Osteoblast (primary cell): ENCODE results near the gene IL17REL. TPM values are rescaled to one million over a fixed set of nuclear protein-coding genes. Genes with fewer than 3 reads are reported as not detected.

Experiments used
- DNase-seq: peaks from one replicate; pipeline ENCODE4 v3.0.0; 2011; ENCODE audit warnings: low spot score, mixed read lengths; ENCODE audit not compliant: insufficient read length; ENCODE audit errors: missing footprints
- H2AFZ ChIP-seq: 2 replicates; pipeline ENCODE4 v1.6.0; 2011; ENCODE audit warnings: mild to moderate bottlenecking, low read length
- H3K27ac ChIP-seq: 2 replicates; pipeline ENCODE4 v1.5.1; 2011; ENCODE audit warnings: mild to moderate bottlenecking, low read depth, low read length, moderate library complexity
- H3K27me3 ChIP-seq: 2 replicates; pipeline ENCODE4 v1.6.0; 2012; ENCODE audit warnings: mild to moderate bottlenecking, control low read depth, inconsistent platforms, low read length, moderate library complexity; ENCODE audit not compliant: insufficient read depth
- H3K36me3 ChIP-seq: 2 replicates; pipeline ENCODE4 v1.5.1; 2011; ENCODE audit warnings: mild to moderate bottlenecking, low read length, control low read depth, moderate library complexity; ENCODE audit not compliant: insufficient read depth
- H3K4me1 ChIP-seq: 2 replicates; pipeline ENCODE4 v1.5.1; 2011; ENCODE audit warnings: mild to moderate bottlenecking, low read length, control low read depth, moderate library complexity; ENCODE audit not compliant: insufficient read depth
- H3K4me2 ChIP-seq: 2 replicates; pipeline ENCODE4 v1.6.0; 2011; ENCODE audit warnings: mild to moderate bottlenecking, low read length; ENCODE audit not compliant: insufficient read depth
- H3K4me3 ChIP-seq: fragments of 200-600 bp; sonication (generic); 3 replicates; pipeline ENCODE4 v1.5.1; 2012; ENCODE audit warnings: mild to moderate bottlenecking, low read length, inconsistent platforms; ENCODE audit not compliant: insufficient read depth
- H3K79me2 ChIP-seq: 2 replicates; pipeline ENCODE4 v1.6.0; 2012; ENCODE audit warnings: mild to moderate bottlenecking, low read length, control low read depth, inconsistent platforms; ENCODE audit not compliant: insufficient read depth
- H3K9me3 ChIP-seq: 2 replicates; pipeline ENCODE4 v1.5.1; 2011; ENCODE audit warnings: low read depth, low read length, control low read depth
- H4K20me1 ChIP-seq: 2 replicates; pipeline ENCODE4 v1.6.0; 2012; ENCODE audit warnings: mild to moderate bottlenecking, low read length, control low read depth; ENCODE audit not compliant: insufficient read depth
- total RNA-seq: library from RNA; depleted of rRNA; stranded (reverse); fragments of >200 nt; gene quantifications from 2 replicates; pipeline ENCODE4 v1.2.3, GENCODE V29; 2012
- TF ChIP-seq, protein P1 (sequence below): IDR thresholded peaks from 2 replicates; pipeline ENCODE4 v1.5.1; 2011; ENCODE audit warnings: mild to moderate bottlenecking, low read depth, low read length, moderate library complexity; ENCODE audit errors: extremely low read depth

IL17REL gene
- total RNA-seq, 1 donor = not detected

GRCh38 chr22:50053861-50054260 lies 41.3 kb upstream of the IL17REL start:
- Histone ChIP-seq H3K27me3 (peaks cover 5% of the 10 kb centered on the region), H3K4me1 (no peaks in the 10 kb centered on the region), H2AFZ (no peak overlapping the region), H3K9me3 (peaks cover 7% of the 10 kb centered on the region), H3K79me2 (no peaks in the 10 kb centered on the region), H3K4me3 (no peak overlapping the region), H4K20me1 (no peaks in the 10 kb centered on the region), H3K36me3 (no peaks in the 10 kb centered on the region), H3K27ac (no peak overlapping the region), H3K4me2 (no peak overlapping the region)
- TF ChIP-seq, protein P1, sequence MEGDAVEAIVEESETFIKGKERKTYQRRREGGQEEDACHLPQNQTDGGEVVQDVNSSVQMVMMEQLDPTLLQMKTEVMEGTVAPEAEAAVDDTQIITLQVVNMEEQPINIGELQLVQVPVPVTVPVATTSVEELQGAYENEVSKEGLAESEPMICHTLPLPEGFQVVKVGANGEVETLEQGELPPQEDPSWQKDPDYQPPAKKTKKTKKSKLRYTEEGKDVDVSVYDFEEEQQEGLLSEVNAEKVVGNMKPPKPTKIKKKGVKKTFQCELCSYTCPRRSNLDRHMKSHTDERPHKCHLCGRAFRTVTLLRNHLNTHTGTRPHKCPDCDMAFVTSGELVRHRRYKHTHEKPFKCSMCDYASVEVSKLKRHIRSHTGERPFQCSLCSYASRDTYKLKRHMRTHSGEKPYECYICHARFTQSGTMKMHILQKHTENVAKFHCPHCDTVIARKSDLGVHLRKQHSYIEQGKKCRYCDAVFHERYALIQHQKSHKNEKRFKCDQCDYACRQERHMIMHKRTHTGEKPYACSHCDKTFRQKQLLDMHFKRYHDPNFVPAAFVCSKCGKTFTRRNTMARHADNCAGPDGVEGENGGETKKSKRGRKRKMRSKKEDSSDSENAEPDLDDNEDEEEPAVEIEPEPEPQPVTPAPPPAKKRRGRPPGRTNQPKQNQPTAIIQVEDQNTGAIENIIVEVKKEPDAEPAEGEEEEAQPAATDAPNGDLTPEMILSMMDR = no peak
- DNase-seq = no peak

DNA sequence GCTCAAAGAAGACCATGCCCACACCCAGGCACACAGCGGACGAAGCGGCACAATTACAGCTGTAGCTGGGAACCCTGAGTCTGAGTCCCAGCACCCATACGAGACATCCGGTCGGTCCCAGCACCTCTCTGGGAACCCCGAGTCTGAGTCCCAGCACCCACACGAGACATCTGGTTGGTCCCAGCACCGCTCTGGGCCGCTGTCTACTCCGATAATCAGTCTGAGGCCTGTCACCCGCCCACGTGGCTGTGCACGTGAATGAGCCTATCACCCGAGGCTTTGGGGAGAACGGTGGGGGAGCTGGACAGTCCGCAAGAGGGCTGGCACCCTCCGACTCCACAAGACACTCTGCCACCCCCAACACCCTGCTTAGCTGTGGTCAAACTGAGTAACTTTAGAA lies 39.4 kb upstream of the IL17REL start:
- Histone ChIP-seq H3K36me3 (no peaks in the 10 kb centered on the region), H3K79me2 (no peaks in the 10 kb centered on the region), H3K9me3 (peaks cover 7% of the 10 kb centered on the region), H3K27me3 (no peaks in the 10 kb centered on the region), H4K20me1 (no peaks in the 10 kb centered on the region), H3K4me1 (no peaks in the 10 kb centered on the region), H3K4me3 (no peak overlapping the region), H3K4me2 (no peak overlapping the region), H3K27ac (no peak overlapping the region), H2AFZ (no peak overlapping the region)
- TF ChIP-seq, protein P1 = no peak
- DNase-seq = no peak

DNA sequence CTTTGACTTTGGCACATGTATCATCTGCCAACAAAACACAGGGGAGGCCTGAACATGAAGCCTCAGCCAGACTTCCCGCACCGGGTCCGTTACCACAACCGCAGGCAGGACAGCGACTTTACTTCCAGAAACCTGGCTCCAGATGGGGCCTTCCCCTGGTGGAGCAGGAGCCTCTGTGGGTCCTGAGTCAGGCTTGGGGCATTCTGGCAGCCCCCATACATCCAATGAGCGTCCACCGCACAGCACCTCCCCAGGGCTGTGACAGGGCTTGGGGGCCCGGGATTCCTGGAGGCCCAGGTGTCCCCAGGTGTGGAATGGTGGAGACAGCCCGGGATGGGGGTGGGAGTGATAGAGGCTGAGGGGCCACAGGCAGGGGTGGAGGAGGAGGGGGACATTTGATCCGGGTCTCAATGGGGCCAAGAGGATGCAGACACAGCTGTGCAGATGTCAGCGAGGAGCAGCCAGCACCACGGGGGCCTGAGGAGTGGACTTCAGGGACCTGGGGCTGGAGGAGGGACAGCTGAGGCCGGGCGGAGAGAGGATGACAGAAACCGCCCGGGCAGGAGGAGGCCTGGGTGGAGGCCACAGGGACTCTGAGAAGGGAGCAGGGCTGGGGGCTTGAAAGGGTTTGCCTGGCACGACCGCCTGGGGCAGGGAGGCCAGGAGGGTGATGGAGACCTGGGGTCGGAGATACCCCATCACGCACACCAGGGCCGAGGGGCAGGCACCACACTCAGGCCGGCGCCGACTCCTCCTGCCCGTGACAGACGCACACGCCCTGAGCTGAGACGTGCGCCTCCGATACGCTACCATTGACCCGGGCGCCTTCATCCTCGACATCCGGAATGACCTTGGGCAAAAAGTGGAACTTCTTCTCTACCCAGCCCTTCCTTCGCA lies 37.0 kb upstream of the IL17REL start:
- Histone ChIP-seq H3K36me3 (no peaks in the 10 kb centered on the region), H3K27ac (no peak overlapping the region)
- TF ChIP-seq, protein P1 = no peak

GRCh38 chr22:50048836-50049235 lies 36.3 kb upstream of the IL17REL start:
- Histone ChIP-seq H3K36me3 (no peaks in the 10 kb centered on the region), H4K20me1 (no peaks in the 10 kb centered on the region), H3K79me2 (no peaks in the 10 kb centered on the region), H3K4me3 (no peak overlapping the region), H3K27me3 (no peaks in the 10 kb centered on the region), H3K4me1 (no peaks in the 10 kb centered on the region), H3K27ac (no peak overlapping the region), H2AFZ (no peak overlapping the region), H3K4me2 (no peak overlapping the region), H3K9me3 (peaks cover 5% of the 10 kb centered on the region)
- DNase-seq = no peak
- TF ChIP-seq, protein P1 = no peak

More for the DNA sequence above, 37.0 kb upstream of the IL17REL start:
- DNase-seq = no peak
- Histone ChIP-seq H3K27me3 (no peaks in the 10 kb centered on the region), H3K4me2 (no peak overlapping the region), H3K4me3 (no peak overlapping the region), H3K4me1 (no peaks in the 10 kb centered on the region), H3K9me3 (peaks cover 7% of the 10 kb centered on the region), H3K79me2 (no peaks in the 10 kb centered on the region), H4K20me1 (no peaks in the 10 kb centered on the region), H2AFZ (no peak overlapping the region)
